Vagina (tissue), 2 donors: ENCODE results near the gene DNAI1. TPM values are rescaled to one million over a fixed set of nuclear protein-coding genes. Genes with fewer than 3 reads are reported as not detected.
A peak's percentile ranks its signal among the peaks of the same experiment; 100 is the strongest.

Experiments
- DNase-seq, 2 donors: peaks; one replicate each; pipeline ENCODE4 v3.0.0-alpha.2; 2017; ENCODE audit errors: extremely low spot score in 2 of 2
- H3K27ac ChIP-seq: fragments of 200-600 bp; sonication (generic); one replicate; pipeline ENCODE4 v1.5.1; 2019
- H3K27me3 ChIP-seq: fragments of 200-600 bp; sonication (generic); one replicate; pipeline ENCODE4 v1.5.1; 2019
- H3K36me3 ChIP-seq, 2 donors: fragments of 200-600 bp; sonication (generic); one replicate each; pipeline ENCODE4 v1.5.1; 2017 to 2019
- H3K4me1 ChIP-seq: fragments of 200-600 bp; sonication (generic); one replicate; pipeline ENCODE4 v1.5.1; 2019
- H3K4me3 ChIP-seq, 2 donors: fragments of 200-600 bp; sonication (generic); 1 replicate in 1 of 2; 2 replicates in 1 of 2; pipeline ENCODE4 v1.5.1; 2016 to 2019
- H3K9me3 ChIP-seq: fragments of 200-600 bp; sonication (generic); one replicate; pipeline ENCODE4 v1.5.1; 2019
- CTCF ChIP-seq, 3 experiments: fragments of 450-650 bp in 2 of 3; fragments of 200-600 bp in 1 of 3; sonication (generic) in 1 of 3; IDR thresholded peaks; one replicate each; pipeline ENCODE4 v1.5.1; 2017 to 2019; ENCODE audit warnings: antibody characterized with exemption in 3 of 3, mild to moderate bottlenecking in 2 of 3, moderate library complexity in 2 of 3
- POLR2A ChIP-seq, 2 donors: fragments of 450-650 bp; IDR thresholded peaks; one replicate each; pipeline ENCODE4 v1.6.1; 2017; ENCODE audit warnings: antibody characterized with exemption in 2 of 2, mild to moderate bottlenecking in 2 of 2, moderate library complexity in 2 of 2
- POLR2AphosphoS5 ChIP-seq, 2 donors: sonication (generic); formaldehyde crosslinking; IDR thresholded peaks; one replicate each; pipeline ENCODE4 v1.9.0; 2017; ENCODE audit warnings: antibody characterized with exemption in 2 of 2, mild to moderate bottlenecking in 2 of 2, low read depth in 1 of 2; ENCODE audit not compliant: insufficient read depth in 1 of 2
- intact Hi-C: fragments of 100-400 bp; cut with DNase I; formaldehyde crosslinking; loops from one replicate; pipeline ENCODE4 v1.15.1; 2023
- total RNA-seq: library from RNA; depleted of rRNA; stranded (reverse); fragments of >200 nt; gene quantifications from one replicate; pipeline ENCODE4 v1.2.3, GENCODE V29; 2016

Gene DNAI1
- total RNA-seq, 1 donor from 2014 or later = not detected

GRCh38 chr9:34521406-34522045 lies 62.9 kb downstream of the DNAI1 start:
- Histone ChIP-seq H3K9me3 (no peaks in the 10 kb centered on the region), H3K4me1 (peaks cover 6% of the 10 kb centered on the region), H3K36me3 (no peaks in the 10 kb centered on the region), H3K27ac (no peak overlapping the region), H3K4me3 (no peak overlapping the region), H3K27me3 (no peaks in the 10 kb centered on the region)
- intact Hi-C loops = no loop called here
- DNase-seq = no peak
- TF ChIP-seq CTCF (IDR thresholded peaks at IDR 0.05) (no peak), POLR2AphosphoS5 (IDR thresholded peaks at IDR 0.05; ENCODE audit: insufficient read depth in 1 of 2, low read depth in 1 of 2) (no peak), POLR2A (IDR thresholded peaks at IDR 0.05) (no peak)

DNA sequence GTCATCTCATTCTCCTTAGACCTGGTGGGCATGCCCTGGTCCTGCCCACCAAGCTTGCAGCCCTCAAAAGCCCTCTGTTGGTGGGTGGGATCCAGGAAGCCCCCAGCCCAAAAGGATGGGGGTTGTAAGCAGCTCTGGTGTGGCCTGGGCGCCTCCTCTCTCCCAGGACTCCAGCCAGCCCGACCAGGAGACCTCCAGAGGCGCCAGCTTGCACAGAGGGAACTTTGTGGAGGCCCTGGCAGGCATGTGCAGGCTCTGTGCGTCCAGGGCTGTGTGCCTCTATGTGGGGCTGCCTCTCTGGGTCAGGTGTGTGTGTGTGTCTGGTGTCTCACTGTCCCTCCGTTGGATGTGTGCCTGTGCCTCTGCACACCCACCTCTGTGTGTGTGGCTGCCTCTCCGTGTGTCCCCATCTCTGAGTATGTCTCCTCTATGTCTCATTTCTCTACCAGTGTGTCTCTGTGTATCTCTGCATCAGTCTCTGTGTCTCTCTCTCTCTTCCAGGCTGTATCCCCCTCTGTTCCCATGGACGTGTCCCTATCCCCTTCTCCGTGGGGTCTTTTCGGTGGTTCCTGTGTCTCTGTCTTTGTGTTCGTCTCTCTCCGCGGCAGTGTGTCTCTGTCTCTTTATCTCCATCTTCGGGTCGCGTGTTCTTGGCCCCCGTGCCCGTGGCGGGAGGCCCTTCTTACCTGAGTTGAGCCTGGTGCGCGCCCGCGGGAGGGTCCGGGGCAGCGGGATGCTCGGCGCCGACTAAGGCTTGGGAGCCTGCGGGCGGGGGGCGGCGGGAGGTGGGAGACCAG lies 63.7 kb downstream of the DNAI1 start:
- Histone ChIP-seq H3K9me3 (no peaks in the 10 kb centered on the region), H3K36me3 (no peaks in the 10 kb centered on the region), H3K4me3 (peak overlapping the region; percentile 39 to 57), H3K27ac (no peak overlapping the region), H3K4me1 (peaks cover 6% of the 10 kb centered on the region), H3K27me3 (no peaks in the 10 kb centered on the region)
- no peak for DNase-seq
- intact Hi-C loops = no loop called here
- TF ChIP-seq CTCF (IDR thresholded peaks at IDR 0.05) = no peak
- TF ChIP-seq POLR2A (IDR thresholded peaks at IDR 0.05) = no peak
- no peak for TF ChIP-seq POLR2AphosphoS5 (IDR thresholded peaks at IDR 0.05; ENCODE audit: insufficient read depth in 1 of 2, low read depth in 1 of 2)

- TF ChIP-seq CTCF (IDR thresholded peaks at IDR 0.05) (no peak), POLR2AphosphoS5 (IDR thresholded peaks at IDR 0.05; ENCODE audit: insufficient read depth in 1 of 2, low read depth in 1 of 2) (peak in 1 of 2 donors; percentile 36)
- H3K27ac ChIP-seq = peak within 1 kb of the TSS; percentile 53
- intact Hi-C loops = no loop called here
Observed at GRCh38 chr9:34522971-34523797, 64.6 kb downstream of the DNAI1 start, which contains the start of gene ENHO. Gene ENHO (minus strand): TSS chr9:34522990. CDS start chr9:34521695, 1,295 bp downstream.

DNA sequence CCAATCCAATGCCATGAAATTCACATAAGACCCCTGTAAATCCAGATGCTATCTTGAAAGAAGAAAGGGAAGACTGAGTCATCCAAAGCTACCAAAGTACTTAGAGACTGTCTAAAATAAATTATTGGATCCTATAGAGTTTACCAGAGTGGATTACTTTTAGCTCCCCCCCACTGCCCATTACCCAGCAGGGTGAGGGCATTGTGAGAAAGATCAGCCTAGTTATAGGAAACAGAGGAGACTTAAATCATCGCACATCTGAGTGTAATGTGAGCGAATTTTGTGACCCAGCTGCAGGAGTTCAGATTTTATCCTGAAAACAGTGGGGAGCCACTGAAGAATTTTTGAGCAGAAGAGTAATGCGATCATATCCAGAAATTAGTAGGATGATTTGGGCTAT lies 65.7 kb downstream of the DNAI1 start:
- Histone ChIP-seq H3K27me3 (no peaks in the 10 kb centered on the region), H3K36me3 (no peaks in the 10 kb centered on the region), H3K9me3 (no peaks in the 10 kb centered on the region), H3K4me3 (no peak overlapping the region), H3K27ac (no peak overlapping the region), H3K4me1 (peaks cover 6% of the 10 kb centered on the region)
- TF ChIP-seq POLR2AphosphoS5 (IDR thresholded peaks at IDR 0.05; ENCODE audit: insufficient read depth in 1 of 2, low read depth in 1 of 2) = no peak
- no peak for TF ChIP-seq CTCF (IDR thresholded peaks at IDR 0.05)
- TF ChIP-seq POLR2A (IDR thresholded peaks at IDR 0.05) = no peak
- intact Hi-C loops = no loop called here
- no peak for DNase-seq

More at GRCh38 chr9:34522971-34523797, 64.6 kb downstream of the DNAI1 start, which contains the start of gene ENHO:
- DNase-seq = no peak
- H3K4me1 ChIP-seq = peaks cover 6% of the 10 kb centered on the region
- no peaks in the 10 kb centered on the region for H3K9me3 ChIP-seq
- H3K4me3 ChIP-seq = peak within 1 kb of the TSS; percentile 39 to 57
- no peaks in the 10 kb centered on the region for H3K36me3 ChIP-seq
- H3K27me3 ChIP-seq = no peaks in the 10 kb centered on the region
